HG03097 (cell line): Measurements from ENCODE around the gene ZNF526.

Experiments
- ATAC-seq: cut with Tn5 transposase; IDR thresholded peaks from one replicate; pipeline ENCODE4 v1.9.1; 2021; ENCODE audit not compliant: unreplicated experiment, low FRiP score

The ZNF526 gene

GRCh38 chr19:42274065-42274682 lies 54.1 kb downstream of the ZNF526 start:
- no peak for ATAC-seq

DNA sequence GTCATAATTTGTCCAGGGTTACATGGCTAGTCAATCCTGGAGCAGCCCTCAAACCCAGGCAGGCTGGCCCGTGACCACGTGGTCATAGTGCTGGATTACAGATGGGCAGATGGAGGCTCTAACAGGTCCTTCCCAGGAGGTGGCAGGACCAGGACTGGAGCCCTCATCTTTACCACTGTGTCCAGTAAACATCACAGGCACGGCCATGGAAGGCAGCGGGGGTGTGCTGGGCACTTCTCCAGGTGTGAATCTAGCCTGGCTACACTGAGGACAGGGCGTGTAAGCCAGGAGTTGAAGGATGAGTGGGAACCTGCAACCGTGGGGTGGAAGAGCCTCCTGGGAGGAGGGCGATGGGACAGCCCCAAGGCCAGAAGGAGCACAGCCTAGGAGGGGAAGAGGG lies 55.0 kb downstream of the ZNF526 start:
- no peak for ATAC-seq

DNA sequence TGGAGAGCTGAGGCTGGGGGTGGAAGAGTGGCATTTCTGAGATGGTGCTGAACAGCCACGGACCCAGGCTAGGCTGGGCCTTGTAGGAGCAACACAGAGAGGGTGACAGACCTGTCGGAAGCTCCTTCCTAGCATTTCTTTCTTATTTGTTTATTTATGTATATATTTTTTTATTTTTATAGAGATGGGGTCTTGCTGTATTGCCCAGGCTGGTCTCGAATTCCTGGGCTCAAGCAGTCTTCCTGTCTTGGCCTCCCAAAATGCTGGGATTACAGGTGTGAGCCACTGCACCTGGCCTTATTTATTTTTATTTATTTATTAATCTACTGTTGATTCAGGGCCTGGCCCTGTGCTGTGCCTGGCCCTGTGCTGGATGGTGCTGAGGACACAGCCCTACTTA lies 55.4 kb downstream of the ZNF526 start:
- no peak for ATAC-seq

GRCh38 chr19:42276284-42276683 lies 56.2 kb downstream of the ZNF526 start:
- ATAC-seq: no peak

GRCh38 chr19:42276821-42277220 lies 56.7 kb downstream of the ZNF526 start:
- no peak for ATAC-seq
